Measurements from ENCODE around the gene TVP23B. TPM values are rescaled to one million over a fixed set of nuclear protein-coding genes. Genes with fewer than 3 reads are reported as not detected.
"Not testable (repeated sequence)": the region's sequence is repeated elsewhere in the genome, so short reads cannot be mapped to it uniquely, and the experiment has no call there.

The TVP23B gene
- total and polyA plus RNA-seq, 4 donors: 24.2 to 52.1 (median 32.3) TPM

GRCh38 chr17:18785933-18786332 is 5.0 kb downstream of the TVP23B start:
- H3K36me3 ChIP-seq (ENCODE audit: control insufficient read depth, insufficient read depth, low read length); H3K4me1 ChIP-seq (ENCODE audit: control insufficient read depth, insufficient read depth, low read length); H3K4me3 ChIP-seq (ENCODE audit: low read depth, low read length); H3K27ac ChIP-seq (ENCODE audit: low read depth, low read length); H3K27me3 ChIP-seq (ENCODE audit: control insufficient read depth, insufficient read depth, low read length); H3K9me3 ChIP-seq (ENCODE audit: control insufficient read depth, insufficient read depth, low read length); DNase-seq (ENCODE audit: low read depth in 4 of 6, low spot score in 6 of 6): not testable (repeated sequence)
- WGBS (ENCODE audit: insufficient coverage): no CpG with 5 or more reads among the region's 1 CpG

GRCh38 chr17:18786890-18787289 is 5.9 kb downstream of the TVP23B start:
- not testable (repeated sequence) for H3K4me3 ChIP-seq (ENCODE audit: low read depth, low read length); H3K27me3 ChIP-seq (ENCODE audit: control insufficient read depth, insufficient read depth, low read length); H3K27ac ChIP-seq (ENCODE audit: low read depth, low read length); DNase-seq (ENCODE audit: low read depth in 4 of 6, low spot score in 6 of 6); H3K9me3 ChIP-seq (ENCODE audit: control insufficient read depth, insufficient read depth, low read length); H3K4me1 ChIP-seq (ENCODE audit: control insufficient read depth, insufficient read depth, low read length); H3K36me3 ChIP-seq (ENCODE audit: control insufficient read depth, insufficient read depth, low read length)
- WGBS (ENCODE audit: insufficient coverage): no CpG with 5 or more reads among the region's 5 CpGs

DNA sequence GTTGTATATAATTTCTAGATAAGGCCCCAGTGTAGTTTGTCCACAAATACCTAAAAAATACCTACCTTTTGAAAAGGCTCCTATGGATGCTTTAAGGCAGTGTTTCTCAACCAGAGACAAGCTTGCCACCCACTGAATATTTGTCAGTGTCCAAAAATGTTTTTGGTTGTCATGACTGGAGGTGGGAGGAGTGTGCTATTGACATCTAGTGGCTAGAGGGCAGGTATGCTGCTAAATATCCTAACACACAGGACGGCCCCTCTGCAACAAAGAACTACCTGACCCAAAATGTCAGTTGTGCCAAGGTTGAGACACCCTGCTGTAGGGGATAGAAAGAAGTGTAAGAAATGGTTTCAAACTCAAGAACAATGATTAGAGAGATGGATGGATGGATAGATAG is 10.4 kb downstream of the TVP23B start:
- not testable (repeated sequence) for H3K9me3 ChIP-seq (ENCODE audit: control insufficient read depth, insufficient read depth, low read length); H3K4me3 ChIP-seq (ENCODE audit: low read depth, low read length); H3K36me3 ChIP-seq (ENCODE audit: control insufficient read depth, insufficient read depth, low read length); H3K27me3 ChIP-seq (ENCODE audit: control insufficient read depth, insufficient read depth, low read length); H3K4me1 ChIP-seq (ENCODE audit: control insufficient read depth, insufficient read depth, low read length); DNase-seq (ENCODE audit: low read depth in 4 of 6, low spot score in 6 of 6); H3K27ac ChIP-seq (ENCODE audit: low read depth, low read length)
- no CpG with 5 or more reads among the region's 1 CpG for WGBS (ENCODE audit: insufficient coverage)

DNA sequence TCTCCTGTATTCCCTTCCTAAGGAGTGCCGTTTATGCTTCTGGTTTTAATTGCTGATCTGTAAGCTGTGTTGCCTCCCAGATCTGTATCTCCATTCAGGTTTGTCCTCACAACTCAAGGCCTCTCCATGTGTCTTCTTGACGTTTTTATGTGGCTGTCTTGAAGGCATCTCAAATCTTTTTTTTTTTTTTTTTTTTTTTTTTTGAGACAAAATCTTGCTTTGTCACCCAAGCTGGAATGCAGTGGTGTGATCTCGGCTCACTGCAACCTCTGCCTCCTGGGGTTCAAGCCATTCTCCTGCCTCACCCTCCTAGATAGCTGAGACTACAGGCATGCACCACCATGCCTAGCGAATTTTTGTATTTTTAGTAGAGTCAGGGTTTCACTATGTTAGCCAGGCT is 13.9 kb downstream of the TVP23B start:
- WGBS (ENCODE audit: insufficient coverage): no CpG with 5 or more reads among the region's 4 CpGs

DNA sequence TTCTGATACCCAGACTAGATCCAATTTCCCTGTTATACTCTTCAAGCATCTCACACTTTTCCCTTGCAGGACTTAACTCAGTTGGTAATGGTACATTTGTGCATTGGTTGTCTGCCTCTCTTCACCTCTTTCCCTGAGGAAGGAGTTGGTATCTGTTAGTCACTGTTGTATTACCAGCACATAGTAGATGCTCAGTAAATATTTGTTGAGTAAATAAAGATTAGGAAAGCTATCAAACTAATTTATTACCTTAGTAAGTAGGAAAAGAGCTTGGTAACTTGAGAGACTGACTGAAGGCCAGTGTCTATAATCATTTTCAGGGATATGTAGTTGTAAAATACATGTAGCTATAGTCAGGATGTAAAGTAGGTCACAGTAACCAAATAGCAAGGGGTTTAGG is 15.9 kb downstream of the TVP23B start:
- H3K36me3 ChIP-seq (ENCODE audit: control insufficient read depth, insufficient read depth, low read length); H3K27ac ChIP-seq (ENCODE audit: low read depth, low read length); H3K9me3 ChIP-seq (ENCODE audit: control insufficient read depth, insufficient read depth, low read length); H3K4me3 ChIP-seq (ENCODE audit: low read depth, low read length); H3K4me1 ChIP-seq (ENCODE audit: control insufficient read depth, insufficient read depth, low read length); DNase-seq (ENCODE audit: low read depth in 4 of 6, low spot score in 6 of 6); H3K27me3 ChIP-seq (ENCODE audit: control insufficient read depth, insufficient read depth, low read length): not testable (repeated sequence)

More for the DNA sequence above, 13.9 kb downstream of the TVP23B start:
- not testable (repeated sequence) for H3K9me3 ChIP-seq (ENCODE audit: control insufficient read depth, insufficient read depth, low read length); H3K36me3 ChIP-seq (ENCODE audit: control insufficient read depth, insufficient read depth, low read length); H3K27me3 ChIP-seq (ENCODE audit: control insufficient read depth, insufficient read depth, low read length); H3K4me1 ChIP-seq (ENCODE audit: control insufficient read depth, insufficient read depth, low read length); H3K27ac ChIP-seq (ENCODE audit: low read depth, low read length); H3K4me3 ChIP-seq (ENCODE audit: low read depth, low read length); DNase-seq (ENCODE audit: low read depth in 4 of 6, low spot score in 6 of 6)

DNA sequence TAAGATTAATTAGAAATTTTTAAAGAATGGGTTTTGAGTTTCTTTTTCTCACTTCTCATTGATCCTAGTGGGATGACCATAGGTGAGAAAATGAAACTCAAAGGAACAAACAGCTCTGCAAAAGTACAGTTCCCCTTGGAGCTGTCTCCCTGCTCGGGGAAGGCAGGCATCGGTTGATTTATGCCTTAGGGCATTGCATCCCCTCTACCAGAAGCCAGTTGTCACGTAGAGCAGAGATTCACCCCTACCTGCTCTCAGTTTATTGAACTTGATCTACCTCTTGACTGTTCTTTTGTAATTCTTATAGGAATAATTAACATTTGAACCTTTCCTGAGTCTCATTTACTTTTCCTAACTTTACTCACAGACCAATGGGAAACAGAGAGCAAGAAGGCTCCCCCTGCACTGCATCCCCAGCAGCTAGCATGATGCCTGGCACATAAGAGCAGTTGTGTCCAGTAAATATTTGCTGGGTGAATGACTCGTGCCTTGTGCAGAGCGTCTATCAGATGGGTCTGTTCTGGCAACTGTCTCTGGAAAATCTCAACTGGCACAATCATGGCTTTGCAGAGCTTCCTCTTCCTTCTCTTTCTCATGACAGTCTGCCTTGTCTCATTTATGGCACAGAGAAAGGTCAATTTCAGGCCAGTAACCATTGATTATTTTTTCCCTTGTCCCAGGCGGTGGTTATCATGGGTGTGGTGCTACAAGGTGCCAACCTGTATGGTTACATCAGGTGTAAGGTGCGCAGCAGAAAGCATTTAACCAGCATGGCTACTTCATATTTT is 22.7 kb downstream of the TVP23B start:
- not testable (repeated sequence) for H3K9me3 ChIP-seq (ENCODE audit: control insufficient read depth, insufficient read depth, low read length); DNase-seq (ENCODE audit: low read depth in 4 of 6, low spot score in 6 of 6); H3K27ac ChIP-seq (ENCODE audit: low read depth, low read length); H3K4me1 ChIP-seq (ENCODE audit: control insufficient read depth, insufficient read depth, low read length); H3K4me3 ChIP-seq (ENCODE audit: low read depth, low read length); H3K27me3 ChIP-seq (ENCODE audit: control insufficient read depth, insufficient read depth, low read length); H3K36me3 ChIP-seq (ENCODE audit: control insufficient read depth, insufficient read depth, low read length)
- WGBS (ENCODE audit: insufficient coverage): no CpG with 5 or more reads among the region's 7 CpGs

GRCh38 chr17:18815924-18816323 is 34.9 kb downstream of the TVP23B start:
- not testable (repeated sequence) for H3K36me3 ChIP-seq (ENCODE audit: control insufficient read depth, insufficient read depth, low read length); DNase-seq (ENCODE audit: low read depth in 4 of 6, low spot score in 6 of 6); H3K9me3 ChIP-seq (ENCODE audit: control insufficient read depth, insufficient read depth, low read length); H3K4me3 ChIP-seq (ENCODE audit: low read depth, low read length); H3K4me1 ChIP-seq (ENCODE audit: control insufficient read depth, insufficient read depth, low read length); H3K27me3 ChIP-seq (ENCODE audit: control insufficient read depth, insufficient read depth, low read length); H3K27ac ChIP-seq (ENCODE audit: low read depth, low read length)
- no CpG with 5 or more reads among the region's 3 CpGs for WGBS (ENCODE audit: insufficient coverage)

- H3K9me3 ChIP-seq (ENCODE audit: control insufficient read depth, insufficient read depth, low read length); H3K36me3 ChIP-seq (ENCODE audit: control insufficient read depth, insufficient read depth, low read length); H3K27ac ChIP-seq (ENCODE audit: low read depth, low read length); H3K4me1 ChIP-seq (ENCODE audit: control insufficient read depth, insufficient read depth, low read length); H3K4me3 ChIP-seq (ENCODE audit: low read depth, low read length); H3K27me3 ChIP-seq (ENCODE audit: control insufficient read depth, insufficient read depth, low read length): not testable (repeated sequence)
- WGBS (ENCODE audit: insufficient coverage): 20% methylated on average over 2 of the region's 9 CpGs
- peak in 5 of 6 donors; percentile 20 to 93 (median 39) for DNase-seq (ENCODE audit: low read depth in 4 of 6, low spot score in 6 of 6)
Measured at GRCh38 chr17:18816489-18817371, 35.7 kb downstream of the TVP23B start.

GRCh38 chr17:18821430-18821829 is 40.4 kb downstream of the TVP23B start:
- not testable (repeated sequence) for H3K27me3 ChIP-seq (ENCODE audit: control insufficient read depth, insufficient read depth, low read length); H3K4me3 ChIP-seq (ENCODE audit: low read depth, low read length); H3K9me3 ChIP-seq (ENCODE audit: control insufficient read depth, insufficient read depth, low read length); DNase-seq (ENCODE audit: low read depth in 4 of 6, low spot score in 6 of 6); H3K36me3 ChIP-seq (ENCODE audit: control insufficient read depth, insufficient read depth, low read length); H3K27ac ChIP-seq (ENCODE audit: low read depth, low read length); H3K4me1 ChIP-seq (ENCODE audit: control insufficient read depth, insufficient read depth, low read length)
- WGBS (ENCODE audit: insufficient coverage): no CpG with 5 or more reads among the region's 3 CpGs

DNA sequence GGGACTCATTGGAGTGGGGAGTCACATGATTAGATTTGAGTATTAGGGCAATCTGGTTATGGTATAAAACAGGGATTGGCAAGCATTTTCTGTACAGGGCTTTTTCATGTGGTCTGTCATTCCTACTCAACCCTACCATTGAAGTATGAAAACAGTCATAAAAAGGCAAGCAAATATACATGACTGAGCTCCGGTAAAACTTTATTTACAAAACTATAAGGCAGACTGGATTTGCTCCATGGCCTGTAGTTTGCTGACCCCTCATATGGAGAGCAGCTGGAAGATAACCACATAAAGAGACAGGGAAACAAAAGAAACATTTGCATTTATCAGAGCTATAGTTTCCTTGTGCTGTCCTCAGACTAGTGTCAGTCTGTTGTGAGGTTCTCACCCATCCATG is 46.6 kb downstream of the TVP23B start:
- not testable (repeated sequence) for DNase-seq (ENCODE audit: low read depth in 4 of 6, low spot score in 6 of 6)
- no CpG with 5 or more reads among the region's 1 CpG for WGBS (ENCODE audit: insufficient coverage)

More for the DNA sequence above, 46.6 kb downstream of the TVP23B start:
- not testable (repeated sequence) for H3K4me1 ChIP-seq (ENCODE audit: control insufficient read depth, insufficient read depth, low read length); H3K27me3 ChIP-seq (ENCODE audit: control insufficient read depth, insufficient read depth, low read length); H3K4me3 ChIP-seq (ENCODE audit: low read depth, low read length); H3K36me3 ChIP-seq (ENCODE audit: control insufficient read depth, insufficient read depth, low read length); H3K9me3 ChIP-seq (ENCODE audit: control insufficient read depth, insufficient read depth, low read length); H3K27ac ChIP-seq (ENCODE audit: low read depth, low read length)
